GM21528 (cell line): ENCODE measurements around the gene TMEM183A.
"Not testable (repeated sequence)": the region's sequence is repeated elsewhere in the genome, so short reads cannot be mapped to it uniquely, and the experiment has no call there.

Source experiments
- ATAC-seq: cut with Tn5 transposase; IDR thresholded peaks from one replicate; pipeline ENCODE4 v1.9.1; 2021; ENCODE audit warnings: mild to moderate bottlenecking, moderate library complexity; ENCODE audit not compliant: unreplicated experiment, low FRiP score

Gene TMEM183A

GRCh38 chr1:203006948-203007871 lies at the start of gene TMEM183A:
Gene TMEM183A, plus strand, starts transcription at chr1:203007374. Its CDS starts 92 bp downstream, at chr1:203007466.
- ATAC-seq: peak; percentile 97

GRCh38 chr1:202957733-202958543 lies 49.2 kb upstream of the TMEM183A start, which contains the start of gene ADIPOR1:
Gene ADIPOR1, minus strand, starts transcription at chr1:202958312. Its CDS starts 7,242 bp downstream, at chr1:202951070.
- peak; percentile 94 for ATAC-seq

- no peak for ATAC-seq
These were observed 48.5 kb upstream of the TMEM183A start for GRCh38 chr1:202958544-202959275.

- ATAC-seq: no peak
These were observed 47.9 kb upstream of the TMEM183A start for GRCh38 chr1:202959276-202959620.

- no peak for ATAC-seq
These were observed 45.8 kb upstream of the TMEM183A start for GRCh38 chr1:202961220-202961880.

- no peak for ATAC-seq
These were observed 42.3 kb upstream of the TMEM183A start for GRCh38 chr1:202964791-202965410.

GRCh38 chr1:202965422-202965821 lies 41.8 kb upstream of the TMEM183A start:
- ATAC-seq: no peak

GRCh38 chr1:202966006-202966898 lies 40.9 kb upstream of the TMEM183A start:
- no peak for ATAC-seq

GRCh38 chr1:202967684-202968281 lies 39.4 kb upstream of the TMEM183A start:
- ATAC-seq: peak; percentile 19

- no peak for ATAC-seq
These were observed 38.8 kb upstream of the TMEM183A start for GRCh38 chr1:202968351-202968750.

- ATAC-seq: peak; percentile 40
These were observed 38.3 kb upstream of the TMEM183A start for GRCh38 chr1:202968895-202969295.

- ATAC-seq: no peak
These were observed 35.1 kb upstream of the TMEM183A start for GRCh38 chr1:202972046-202972445.

GRCh38 chr1:202974856-202975255 lies 32.3 kb upstream of the TMEM183A start:
- no peak for ATAC-seq

GRCh38 chr1:202976633-202977032 lies 30.5 kb upstream of the TMEM183A start:
- ATAC-seq: no peak

GRCh38 chr1:202979459-202979858 lies 27.7 kb upstream of the TMEM183A start:
- ATAC-seq: no peak

- no peak for ATAC-seq
These were observed 25.2 kb upstream of the TMEM183A start for GRCh38 chr1:202981939-202982338.

- ATAC-seq: no peak
These were observed 24.3 kb upstream of the TMEM183A start for GRCh38 chr1:202982715-202983430.

GRCh38 chr1:202986120-202986519 lies 21.1 kb upstream of the TMEM183A start:
- not testable (repeated sequence) for ATAC-seq
